Smooth muscle cell (in vitro differentiated cells): ENCODE measurements around the gene CPXM1. TPM values are rescaled to one million over a fixed set of nuclear protein-coding genes. Genes with fewer than 3 reads are reported as not detected.
"Not testable (repeated sequence)": the region's sequence is repeated elsewhere in the genome, so short reads cannot be mapped to it uniquely, and the experiment has no call there.

Source experiments
- DNase-seq: peaks from one replicate; lab custom pipeline; 2025; ENCODE audit not compliant: unreplicated experiment; lab: John Stamatoyannopoulos, UW
- H2AFZ ChIP-seq: fragments of 200-600 bp; sonication (generic); 2 replicates; pipeline ENCODE4 v1.6.0; 2016; ENCODE audit warnings: antibody characterized with exemption, low read depth, mild to moderate bottlenecking
- H3F3A ChIP-seq: fragments of 200-600 bp; sonication (generic); 2 replicates; pipeline ENCODE4 v1.6.0; 2017; ENCODE audit warnings: antibody characterized with exemption, low read depth
- H3K27ac ChIP-seq: fragments of 200-600 bp; sonication (generic); 2 replicates; pipeline ENCODE4 v1.5.1; 2016; ENCODE audit warnings: low read depth, mild to moderate bottlenecking
- H3K27me3 ChIP-seq: fragments of 200-600 bp; sonication (generic); 2 replicates; pipeline ENCODE4 v1.6.1; 2016; ENCODE audit warnings: low read depth, mild to moderate bottlenecking
- H3K36me3 ChIP-seq: fragments of 200-600 bp; sonication (generic); 2 replicates; pipeline ENCODE4 v1.5.1; 2016; ENCODE audit warnings: low read depth
- H3K4me1 ChIP-seq: fragments of 200-600 bp; sonication (generic); 2 replicates; pipeline ENCODE4 v1.5.1; 2016; ENCODE audit warnings: low read depth
- H3K4me2 ChIP-seq: fragments of 200-600 bp; sonication (generic); 2 replicates; pipeline ENCODE4 v1.6.0; 2016; ENCODE audit warnings: mild to moderate bottlenecking
- H3K4me3 ChIP-seq: fragments of 200-600 bp; sonication (generic); 2 replicates; pipeline ENCODE4 v1.5.1; 2016; ENCODE audit warnings: mild to moderate bottlenecking
- H3K79me2 ChIP-seq: fragments of 200-600 bp; sonication (generic); 2 replicates; pipeline ENCODE4 v1.6.0; 2016; ENCODE audit warnings: low read depth, mild to moderate bottlenecking
- H3K9ac ChIP-seq: fragments of 200-600 bp; sonication (generic); 2 replicates; pipeline ENCODE4 v1.6.0; 2016; ENCODE audit warnings: low read depth
- H3K9me3 ChIP-seq: fragments of 200-600 bp; sonication (generic); replicated peaks from 2 replicates; pipeline ENCODE4 v1.5.1; 2016; ENCODE audit warnings: low read depth
- H4K20me1 ChIP-seq: fragments of 200-600 bp; sonication (generic); 2 replicates; pipeline ENCODE4 v1.6.0; 2016; ENCODE audit warnings: low read depth
- CTCF ChIP-seq: fragments of 200-600 bp; sonication (generic); IDR thresholded peaks from 2 replicates; pipeline ENCODE4 v1.5.1; 2017; ENCODE audit warnings: borderline replicate concordance, mild to moderate bottlenecking, antibody characterized with exemption; ENCODE audit not compliant: insufficient read depth, poor library complexity, severe bottlenecking
- WGBS: methylation state at CpG from one replicate; pipeline ENCODE4 v1.1.7; 2016; ENCODE audit warnings: low lambda C conversion rate; 5-methylcytosine and 5-hydroxymethylcytosine counted together
- polyA plus RNA-seq: library from polyadenylated mRNA; unstranded; fragments of >200 nt; fragmentation: Nextera tagmentation; extraction: Ambion mirVana; gene quantifications from 2 replicates; pipeline ENCODE4 v1.2.1, GENCODE V29; 2016
- total RNA-seq: library from RNA; depleted of rRNA; stranded (reverse); fragments of >200 nt; gene quantifications from 2 replicates; pipeline ENCODE4 v1.2.3, GENCODE V29; 2014

CPXM1 gene
- total and polyA plus RNA-seq, 2 experiments from 2014 or later: 40.2 to 99.3 TPM

GRCh38 chr20:2809690-2810089 is 9.3 kb upstream of the CPXM1 start:
- peaks cover 8% of the 10 kb centered on the region for H3K27me3 ChIP-seq
- H3F3A ChIP-seq: peaks cover 8% of the 10 kb centered on the region
- no peak overlapping the region for H3K9ac ChIP-seq
- 94% methylated on average over 10 of the region's 10 CpGs for WGBS
- H4K20me1 ChIP-seq: no peaks in the 10 kb centered on the region
- no peak overlapping the region for H3K27ac ChIP-seq
- TF ChIP-seq CTCF: no peak
- H2AFZ ChIP-seq: no peak overlapping the region
- no peaks in the 10 kb centered on the region for H3K36me3 ChIP-seq
- H3K9me3 ChIP-seq: no peaks in the 10 kb centered on the region
- no peak overlapping the region for H3K4me3 ChIP-seq
- H3K4me1 ChIP-seq: peaks cover 3% of the 10 kb centered on the region
- H3K4me2 ChIP-seq: no peak overlapping the region
- no peak for DNase-seq
- H3K79me2 ChIP-seq: no peaks in the 10 kb centered on the region

GRCh38 chr20:2807929-2808328 is 7.5 kb upstream of the CPXM1 start:
- peaks cover 24% of the 10 kb centered on the region for H3K27me3 ChIP-seq
- H3K4me3 ChIP-seq, H2AFZ ChIP-seq, H3F3A ChIP-seq, H3K4me1 ChIP-seq, H3K9ac ChIP-seq, H4K20me1 ChIP-seq, H3K4me2 ChIP-seq, DNase-seq, H3K27ac ChIP-seq, H3K36me3 ChIP-seq, H3K9me3 ChIP-seq, H3K79me2 ChIP-seq: not testable (repeated sequence)
- WGBS: 95% methylated on average over 9 of the region's 9 CpGs

- no peaks in the 10 kb centered on the region for H3K9me3 ChIP-seq
- no peak overlapping the region for H2AFZ ChIP-seq
- no peak overlapping the region for H3K9ac ChIP-seq
- H3K27ac ChIP-seq: no peak overlapping the region
- no peaks in the 10 kb centered on the region for H3F3A ChIP-seq
- no peak for DNase-seq
- no peaks in the 10 kb centered on the region for H3K36me3 ChIP-seq
- no peak for TF ChIP-seq CTCF
- H3K79me2 ChIP-seq: no peaks in the 10 kb centered on the region
- H3K27me3 ChIP-seq: peaks cover 33% of the 10 kb centered on the region
- H4K20me1 ChIP-seq: no peaks in the 10 kb centered on the region
- H3K4me1 ChIP-seq: no peaks in the 10 kb centered on the region
- no peak overlapping the region for H3K4me2 ChIP-seq
- WGBS: 97% methylated on average over 4 of the region's 4 CpGs
- no peak overlapping the region for H3K4me3 ChIP-seq
Measured at GRCh38 chr20:2807019-2807418, 6.6 kb upstream of the CPXM1 start.

- Histone ChIP-seq H3K36me3 (no peaks in the 10 kb centered on the region), H3K4me1 (peaks cover under 1% of the 10 kb centered on the region), H3K27ac (no peak overlapping the region), H3K9me3 (no peaks in the 10 kb centered on the region), H3K79me2 (no peaks in the 10 kb centered on the region), H2AFZ (no peak overlapping the region), H3K4me3 (no peak overlapping the region), H3K9ac (no peak overlapping the region), H3F3A (no peaks in the 10 kb centered on the region), H3K4me2 (no peak overlapping the region), H3K27me3 (peaks cover 39% of the 10 kb centered on the region), H4K20me1 (no peaks in the 10 kb centered on the region)
- TF ChIP-seq CTCF: no peak
- WGBS: 78% methylated on average over 4 of the region's 4 CpGs
- DNase-seq: no peak
Measured at GRCh38 chr20:2806351-2806701, 5.9 kb upstream of the CPXM1 start.
